Calu3 (cell line): ENCODE results near the gene ARFGEF3. TPM values are rescaled to one million over a fixed set of nuclear protein-coding genes. Genes with fewer than 3 reads are reported as not detected.

Experiments
- BruUV-seq: library from RNA; stranded (reverse); fragments of 400-500 nt; replicated peaks from 2 replicates; lab custom pipeline; 2021; lab: Mats Ljungman, UMichigan
- CTCF ChIA-PET: fragments of 300-600 bp; sonication (Branson Sonifier 250); formaldehyde crosslinking; loops from one replicate; lab custom pipeline; 2022; ENCODE audit warnings: antibody characterized with exemption; lab: Charles Lee
- DNase-seq: peaks from one replicate; pipeline ENCODE4 v3.0.0; 2022
- H3K27ac Mint-ChIP-seq: one replicate; pipeline ENCODE4 v1.8.0; 2022; ENCODE audit warnings: mixed read lengths; ENCODE audit not compliant: unreplicated experiment
- H3K27me3 Mint-ChIP-seq: one replicate; pipeline ENCODE4 v1.8.0; 2022; ENCODE audit warnings: mixed read lengths; ENCODE audit not compliant: unreplicated experiment
- H3K36me3 Mint-ChIP-seq: one replicate; pipeline ENCODE4 v1.8.0; 2022; ENCODE audit warnings: mild to moderate bottlenecking, moderate library complexity, mixed read lengths; ENCODE audit not compliant: insufficient read depth, unreplicated experiment
- H3K4me1 Mint-ChIP-seq: one replicate; pipeline ENCODE4 v1.8.0; 2022; ENCODE audit warnings: mild to moderate bottlenecking, low read depth, mixed read lengths; ENCODE audit not compliant: unreplicated experiment
- H3K4me3 Mint-ChIP-seq: one replicate; pipeline ENCODE4 v1.8.0; 2022; ENCODE audit warnings: mild to moderate bottlenecking, low read depth, moderate library complexity, mixed read lengths; ENCODE audit not compliant: unreplicated experiment
- H3K9me3 Mint-ChIP-seq: one replicate; pipeline ENCODE4 v1.8.0; 2022; ENCODE audit warnings: low read depth, mixed read lengths; ENCODE audit not compliant: unreplicated experiment
- CTCF ChIP-seq: fragments of 200-600 bp; IDR thresholded peaks from one replicate; pipeline ENCODE4 v1.8.0; 2022; ENCODE audit warnings: antibody characterized with exemption; ENCODE audit not compliant: unreplicated experiment
- intact Hi-C: fragments of 100-400 bp; cut with micrococcal nuclease; formaldehyde crosslinking; loops from one replicate; pipeline ENCODE4 v1.10.0; 2022; ENCODE audit not compliant: unreplicated experiment
- total RNA-seq: library from RNA; stranded (reverse); gene quantifications from 2 replicates; pipeline ENCODE4 v1.2.3, GENCODE V29; 2022

ARFGEF3 gene
- total RNA-seq, 1 experiment from 2014 or later = 16.3 TPM

- H3K27ac Mint-ChIP-seq = no peak overlapping the region
- CTCF ChIA-PET = no interaction called here
- H3K4me1 Mint-ChIP-seq = peaks cover 2% of the 10 kb centered on the region
- no peaks in the 10 kb centered on the region for H3K36me3 Mint-ChIP-seq
- TF ChIP-seq CTCF = no peak
- H3K9me3 Mint-ChIP-seq = no peaks in the 10 kb centered on the region
- no peaks in the 10 kb centered on the region for H3K27me3 Mint-ChIP-seq
- BruUV-seq = no TSS peak
- no peak for DNase-seq
- H3K4me3 Mint-ChIP-seq = no peak overlapping the region
- intact Hi-C loops = no loop called here
Measured at GRCh38 chr6:138292482-138292881, 130.7 kb downstream of the ARFGEF3 start.

GRCh38 chr6:138293428-138294395, 132.0 kb downstream of the ARFGEF3 start:
- Mint-ChIP-seq H3K36me3 (no peaks in the 10 kb centered on the region), H3K4me1 (no peaks in the 10 kb centered on the region), H3K27ac (no peak overlapping the region), H3K9me3 (no peaks in the 10 kb centered on the region), H3K4me3 (no peak overlapping the region), H3K27me3 (no peaks in the 10 kb centered on the region)
- intact Hi-C loops = no loop called here
- DNase-seq = no peak
- CTCF ChIA-PET = no interaction called here
- TF ChIP-seq CTCF = no peak
- BruUV-seq = no TSS peak

GRCh38 chr6:138296381-138296780, 134.6 kb downstream of the ARFGEF3 start:
- no peaks in the 10 kb centered on the region for H3K36me3 Mint-ChIP-seq
- intact Hi-C loops = no loop called here

GRCh38 chr6:138296786-138297185, 135.0 kb downstream of the ARFGEF3 start:
- intact Hi-C loops = no loop called here
- TF ChIP-seq CTCF = no peak
- DNase-seq = no peak
- no TSS peak for BruUV-seq
- Mint-ChIP-seq H3K4me3 (no peak overlapping the region), H3K27ac (no peak overlapping the region), H3K4me1 (no peaks in the 10 kb centered on the region), H3K27me3 (no peaks in the 10 kb centered on the region), H3K9me3 (no peaks in the 10 kb centered on the region), H3K36me3 (no peaks in the 10 kb centered on the region)
- CTCF ChIA-PET = interaction anchor here (0.7 kb wide), 1 partner anchor 101 kb away, joined by 3 read pairs; no protein-coding TSS in a partner anchor

More at GRCh38 chr6:138296381-138296780, 134.6 kb downstream of the ARFGEF3 start:
- no peaks in the 10 kb centered on the region for H3K4me1 Mint-ChIP-seq
- no peak overlapping the region for H3K27ac Mint-ChIP-seq
- no peak for DNase-seq
- H3K9me3 Mint-ChIP-seq = no peaks in the 10 kb centered on the region
- H3K4me3 Mint-ChIP-seq = no peak overlapping the region
- no peaks in the 10 kb centered on the region for H3K27me3 Mint-ChIP-seq
- no TSS peak for BruUV-seq
- CTCF ChIA-PET = no interaction called here
- TF ChIP-seq CTCF = no peak
